GM19467 (cell line): ENCODE results near the gene TPCN2.
"Not testable (repeated sequence)": the region's sequence is repeated elsewhere in the genome, so short reads cannot be mapped to it uniquely, and the experiment has no call there.

ENCODE experiments used
- ATAC-seq: cut with Tn5 transposase; IDR thresholded peaks from one replicate; pipeline ENCODE4 v1.9.1; 2021; ENCODE audit warnings: mild to moderate bottlenecking, moderate library complexity; ENCODE audit not compliant: unreplicated experiment

TPCN2 gene

GRCh38 chr11:69073469-69073868 lies 24.7 kb downstream of the TPCN2 start:
- ATAC-seq, result no peak

- ATAC-seq, result no peak
Measured at GRCh38 chr11:69074375-69075140, 25.8 kb downstream of the TPCN2 start.

- no peak for ATAC-seq
Measured at GRCh38 chr11:69075421-69076128, 26.8 kb downstream of the TPCN2 start.

GRCh38 chr11:69076129-69076791 lies 27.5 kb downstream of the TPCN2 start:
- no peak for ATAC-seq

- ATAC-seq, result not testable (repeated sequence)
Measured at GRCh38 chr11:69076977-69077376, 28.2 kb downstream of the TPCN2 start.

- no peak for ATAC-seq
Measured at GRCh38 chr11:69078508-69078907, 29.8 kb downstream of the TPCN2 start.

- ATAC-seq, result no peak
Measured at GRCh38 chr11:69078930-69079605, 30.3 kb downstream of the TPCN2 start.

GRCh38 chr11:69079661-69080256 lies 31.0 kb downstream of the TPCN2 start:
- ATAC-seq, result no peak

GRCh38 chr11:69080257-69080995 lies 31.7 kb downstream of the TPCN2 start:
- ATAC-seq, result no peak

GRCh38 chr11:69081180-69081579 lies 32.4 kb downstream of the TPCN2 start:
- no peak for ATAC-seq

- ATAC-seq, result no peak
Measured at GRCh38 chr11:69083531-69084247, 35.0 kb downstream of the TPCN2 start.

GRCh38 chr11:69084371-69084770 lies 35.6 kb downstream of the TPCN2 start:
- ATAC-seq, result no peak

- no peak for ATAC-seq
Measured at GRCh38 chr11:69085490-69086095, 36.9 kb downstream of the TPCN2 start.

GRCh38 chr11:69086152-69087132 lies 37.7 kb downstream of the TPCN2 start:
- ATAC-seq, result no peak

- no peak for ATAC-seq
Measured at GRCh38 chr11:69087133-69087524, 38.4 kb downstream of the TPCN2 start.

- no peak for ATAC-seq
Measured at GRCh38 chr11:69087811-69088210, 39.1 kb downstream of the TPCN2 start.

GRCh38 chr11:69088676-69089146 lies 40.0 kb downstream of the TPCN2 start:
- no peak for ATAC-seq

- ATAC-seq, result no peak
Measured at GRCh38 chr11:69089258-69089657, 40.5 kb downstream of the TPCN2 start.
